C4-2B (cell line): Measurements from ENCODE around the gene C11orf86.

ENCODE experiments used
- ZFX ChIP-seq: fragments of 450-650 bp; IDR thresholded peaks from 2 replicates; pipeline ENCODE4 v1.6.1; 2017
- TF ChIP-seq, protein P1 (sequence below): fragments of 450-650 bp; conservative IDR thresholded peaks from 2 replicates; pipeline ENCODE4 v1.5.1; 2017; ENCODE audit warnings: mild to moderate bottlenecking

- TF ChIP-seq, protein P1, sequence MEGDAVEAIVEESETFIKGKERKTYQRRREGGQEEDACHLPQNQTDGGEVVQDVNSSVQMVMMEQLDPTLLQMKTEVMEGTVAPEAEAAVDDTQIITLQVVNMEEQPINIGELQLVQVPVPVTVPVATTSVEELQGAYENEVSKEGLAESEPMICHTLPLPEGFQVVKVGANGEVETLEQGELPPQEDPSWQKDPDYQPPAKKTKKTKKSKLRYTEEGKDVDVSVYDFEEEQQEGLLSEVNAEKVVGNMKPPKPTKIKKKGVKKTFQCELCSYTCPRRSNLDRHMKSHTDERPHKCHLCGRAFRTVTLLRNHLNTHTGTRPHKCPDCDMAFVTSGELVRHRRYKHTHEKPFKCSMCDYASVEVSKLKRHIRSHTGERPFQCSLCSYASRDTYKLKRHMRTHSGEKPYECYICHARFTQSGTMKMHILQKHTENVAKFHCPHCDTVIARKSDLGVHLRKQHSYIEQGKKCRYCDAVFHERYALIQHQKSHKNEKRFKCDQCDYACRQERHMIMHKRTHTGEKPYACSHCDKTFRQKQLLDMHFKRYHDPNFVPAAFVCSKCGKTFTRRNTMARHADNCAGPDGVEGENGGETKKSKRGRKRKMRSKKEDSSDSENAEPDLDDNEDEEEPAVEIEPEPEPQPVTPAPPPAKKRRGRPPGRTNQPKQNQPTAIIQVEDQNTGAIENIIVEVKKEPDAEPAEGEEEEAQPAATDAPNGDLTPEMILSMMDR, result no peak
- TF ChIP-seq ZFX, result no peak
Observed at GRCh38 chr11:66979336-66979980, 4.4 kb downstream of the C11orf86 start.
